Measurements from ENCODE around the gene WNK1. TPM values are rescaled to one million over a fixed set of nuclear protein-coding genes. Genes with fewer than 3 reads are reported as not detected.
"Not testable (repeated sequence)": the region's sequence is repeated elsewhere in the genome, so short reads cannot be mapped to it uniquely, and the experiment has no call there.

The WNK1 gene
- total and polyA plus RNA-seq, 7 experiments from 2014 or later: 22.9 to 200 (median 164) TPM

DNA sequence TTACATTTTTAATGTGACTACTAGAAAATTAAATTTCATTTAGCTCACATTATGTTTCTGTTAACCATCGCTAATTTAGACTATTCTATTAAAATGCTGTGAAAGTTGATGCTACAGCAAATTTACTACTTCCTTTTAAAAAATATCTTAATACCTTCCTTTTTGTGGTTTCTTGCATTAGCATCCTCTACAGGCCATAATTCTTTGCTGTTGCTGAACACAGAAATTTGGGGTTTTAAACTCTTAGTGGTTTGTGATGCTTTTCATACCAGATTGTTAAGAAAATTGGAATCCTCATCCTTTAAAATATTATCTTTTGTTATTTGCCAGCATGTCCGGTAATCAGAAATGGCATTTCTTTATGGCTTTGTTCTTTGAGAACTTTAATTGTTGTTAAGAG lies 18.1 kb downstream of the WNK1 start:
- H3K4me1 Mint-ChIP-seq: peaks cover 51 to 93% (median 77%) of the 10 kb centered on the region in 7 donors
- CTCF ChIA-PET: interaction anchor here (0.6 to 1.0 kb wide), 2 partner anchors 10 to 44 kb away, joined by 3 to 7 read pairs; no protein-coding TSS in a partner anchor
- H3K9me3 ChIP-seq (ENCODE audit: control insufficient read depth in 2 of 3, low read length in 3 of 3): no peaks in the 10 kb centered on the region
- peaks cover 31 to 47% of the 10 kb centered on the region in 2 donors for H3K4me1 ChIP-seq (ENCODE audit: control insufficient read depth in 2 of 2, insufficient read depth in 2 of 2, low read length in 2 of 2)
- POLR2A ChIA-PET: interaction anchor here (1.1 to 1.5 kb wide), 2 partner anchors 11 to 19 kb away, joined by 4 to 8 read pairs; partner anchors contain the start of gene WNK1
- ATAC-seq: no peak
- peaks cover 0 to 10% (median 0%) of the 10 kb centered on the region in 5 donors for H3K36me3 Mint-ChIP-seq
- no peaks in the 10 kb centered on the region for H3K36me3 ChIP-seq (ENCODE audit: control insufficient read depth in 2 of 3, insufficient read depth in 3 of 3, low read length in 3 of 3)
- H3K27ac ChIP-seq (ENCODE audit: low read depth, low read length): no peak overlapping the region
- peak overlapping the region in 1 of 9 donors; percentile 73 for H3K27ac Mint-ChIP-seq
- intact Hi-C loops (cut with micrococcal nuclease): no loop called here
- H3K27me3 ChIP-seq (ENCODE audit: control insufficient read depth in 2 of 2, insufficient read depth in 2 of 2, low read length in 2 of 2): no peaks in the 10 kb centered on the region
- H3K9me3 Mint-ChIP-seq: no peaks in the 10 kb centered on the region
- H3K4me3 Mint-ChIP-seq: peak overlapping the region in 2 of 10 donors; percentile 9 to 45
- no peak for DNase-seq
- no peak overlapping the region for H3K4me3 ChIP-seq (ENCODE audit: low read length)
- H3K27me3 Mint-ChIP-seq: no peaks in the 10 kb centered on the region

DNA sequence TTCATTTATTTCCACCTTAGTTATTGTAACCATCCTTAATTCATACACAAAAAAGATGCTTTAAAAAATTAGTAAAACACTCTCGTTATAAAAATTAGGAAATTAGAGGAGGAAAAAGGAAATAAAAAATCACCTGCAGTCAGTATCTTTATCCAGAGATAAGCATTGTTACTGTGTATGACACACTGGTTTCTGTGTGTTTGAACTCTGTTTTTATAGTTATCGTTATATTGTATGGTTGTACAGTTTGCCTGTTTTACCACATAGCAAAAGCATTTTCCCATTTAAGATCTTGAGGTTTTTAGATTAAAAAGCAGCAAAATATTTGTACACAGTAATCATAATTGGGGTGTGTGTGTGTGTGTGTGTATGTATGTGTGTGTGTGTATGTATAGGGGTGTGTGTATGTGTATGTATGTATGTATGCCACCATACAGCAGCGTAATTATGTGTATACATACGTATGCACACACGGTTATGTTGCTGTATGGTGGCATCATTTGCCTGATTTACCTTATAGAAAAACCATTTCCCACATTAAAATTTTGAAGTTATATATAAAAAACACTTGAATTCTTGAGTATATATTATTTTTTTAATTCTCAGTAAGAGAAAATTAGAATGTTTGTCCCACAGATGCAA lies 19.8 kb downstream of the WNK1 start:
- Histone ChIP-seq H3K4me3 (ENCODE audit: low read length) (no peak overlapping the region), H3K4me1 (ENCODE audit: control insufficient read depth in 2 of 2, insufficient read depth in 2 of 2, low read length in 2 of 2) (peaks cover 38 to 43% of the 10 kb centered on the region in 2 donors), H3K27ac (ENCODE audit: low read depth, low read length) (no peak overlapping the region), H3K9me3 (ENCODE audit: control insufficient read depth in 2 of 3, low read length in 3 of 3) (no peaks in the 10 kb centered on the region), H3K27me3 (ENCODE audit: control insufficient read depth in 2 of 2, insufficient read depth in 2 of 2, low read length in 2 of 2) (no peaks in the 10 kb centered on the region), H3K36me3 (ENCODE audit: control insufficient read depth in 2 of 3, insufficient read depth in 3 of 3, low read length in 3 of 3) (no peaks in the 10 kb centered on the region)
- CTCF ChIA-PET: no interaction called here
- Mint-ChIP-seq H3K36me3 (peaks cover 0 to 15% (median 9%) of the 10 kb centered on the region in 5 donors), H3K4me3 (peak overlapping the region in 3 of 10 donors; percentile 5 to 48 (median 28)), H3K27me3 (no peaks in the 10 kb centered on the region), H3K27ac (peak overlapping the region; percentile 8 to 78 (median 62)), H3K4me1 (peaks cover 45 to 96% (median 87%) of the 10 kb centered on the region in 7 donors), H3K9me3 (peaks cover 0 to 4% (median 0%) of the 10 kb centered on the region in 11 donors)
- intact Hi-C loops (cut with micrococcal nuclease): no loop called here
- ATAC-seq (no peak), DNase-seq (no peak)
- POLR2A ChIA-PET: interaction anchor here (0.6 kb wide), 1 partner anchor 277 kb away, joined by 4 read pairs; no protein-coding TSS in a partner anchor

DNA sequence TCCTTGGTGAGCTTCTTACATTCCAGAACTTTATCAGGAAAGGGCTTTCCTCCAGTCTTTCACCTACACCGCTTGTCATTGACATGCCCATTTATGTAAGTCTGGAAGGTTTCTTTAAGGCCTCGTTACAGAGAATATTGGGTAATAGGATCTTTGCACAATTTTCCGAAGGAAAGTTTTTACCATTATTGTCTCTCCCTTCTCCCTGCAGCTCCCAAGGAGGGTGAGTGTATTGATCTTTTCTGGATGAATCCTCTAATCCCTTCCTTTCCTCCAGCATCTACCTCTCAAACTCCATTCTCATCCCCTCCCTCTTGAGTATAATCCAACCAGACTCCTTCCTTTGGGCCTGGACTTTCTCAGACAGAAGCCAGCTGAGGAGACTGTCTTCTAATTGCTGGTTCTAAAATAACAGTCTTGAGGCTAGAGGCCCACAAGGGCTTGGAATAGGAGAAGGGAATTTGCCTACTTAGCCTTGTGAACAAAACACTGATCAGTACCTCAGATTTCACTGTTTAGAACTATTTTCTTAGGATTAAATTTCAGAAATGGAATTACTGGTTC lies 21.8 kb downstream of the WNK1 start:
- ChIA-PET POLR2A (interaction anchor here (0.6 to 1.5 kb wide), 3 partner anchors 14 to 28 kb away, joined by 3 to 5 read pairs (median 4); partner anchors contain the start of gene WNK1), CTCF (no interaction called here)
- Histone ChIP-seq H3K27me3 (ENCODE audit: control insufficient read depth in 2 of 2, insufficient read depth in 2 of 2, low read length in 2 of 2) (no peaks in the 10 kb centered on the region), H3K4me3 (ENCODE audit: low read length) (no peak overlapping the region), H3K9me3 (ENCODE audit: control insufficient read depth in 2 of 3, low read length in 3 of 3) (no peaks in the 10 kb centered on the region), H3K27ac (ENCODE audit: low read depth, low read length) (peak overlapping the region; percentile 11), H3K36me3 (ENCODE audit: control insufficient read depth in 2 of 3, insufficient read depth in 3 of 3, low read length in 3 of 3) (no peaks in the 10 kb centered on the region), H3K4me1 (ENCODE audit: control insufficient read depth in 2 of 2, insufficient read depth in 2 of 2, low read length in 2 of 2) (peaks cover 39 to 53% of the 10 kb centered on the region in 2 donors)
- Mint-ChIP-seq H3K4me1 (peaks cover 38 to 96% (median 91%) of the 10 kb centered on the region in 7 donors), H3K27ac (peak overlapping the region in 8 of 9 donors; percentile 60 to 88 (median 74)), H3K27me3 (no peaks in the 10 kb centered on the region), H3K9me3 (peaks cover 0 to 4% (median 0%) of the 10 kb centered on the region in 11 donors), H3K36me3 (peaks cover 0 to 12% (median 9%) of the 10 kb centered on the region in 5 donors), H3K4me3 (peak overlapping the region in 9 of 10 donors; percentile 14 to 63 (median 34))
- DNase-seq: no peak
- no peak for ATAC-seq
- intact Hi-C loops (cut with micrococcal nuclease): loop anchor here in 1 of 2 donors (2.0 kb wide), 1 partner anchor 17 kb away; no protein-coding TSS in a partner anchor

DNA sequence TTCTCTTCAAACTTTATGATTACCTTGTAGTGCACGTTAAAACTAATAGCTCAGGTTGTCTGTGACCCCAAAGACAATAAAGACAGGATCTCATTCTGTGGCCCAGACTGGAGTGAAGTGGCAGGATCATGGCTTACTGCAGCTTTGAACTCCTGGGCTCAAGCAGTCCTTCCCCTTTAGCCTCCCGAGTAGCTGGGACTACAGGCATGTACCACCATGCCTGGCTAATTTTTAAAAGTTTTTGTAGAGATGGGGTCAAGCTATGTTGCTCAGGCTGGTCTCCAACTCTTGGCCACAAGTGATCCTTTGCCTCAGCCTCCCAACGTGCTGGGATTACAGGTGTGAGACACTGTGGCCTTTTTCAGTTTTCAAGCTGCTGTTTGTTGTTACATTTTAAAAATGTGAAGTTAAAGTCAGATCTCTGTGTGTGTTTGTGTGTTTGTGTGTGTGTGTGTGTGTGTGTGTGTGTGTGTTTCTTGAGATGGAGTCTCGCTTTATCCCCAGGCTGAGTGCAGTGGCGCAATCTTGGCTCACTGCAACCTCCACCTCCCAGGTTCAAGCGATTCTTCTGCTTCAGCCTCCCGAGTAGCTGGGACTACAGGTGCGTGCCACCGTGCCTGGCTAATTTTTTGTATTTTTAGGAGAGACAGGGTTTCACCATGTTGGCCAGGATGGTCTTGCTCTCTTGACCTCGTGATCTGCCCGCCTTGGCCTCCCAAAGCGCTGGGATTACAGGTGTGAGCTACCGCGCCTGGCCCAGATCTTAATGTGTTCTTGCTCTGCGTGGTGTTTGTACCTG lies 23.8 kb downstream of the WNK1 start:
- H3K4me3 ChIP-seq (ENCODE audit: low read length): not testable (repeated sequence)
- H3K4me3 Mint-ChIP-seq: peak overlapping the region in 6 of 10 donors; percentile 3 to 63 (median 42)

DNA sequence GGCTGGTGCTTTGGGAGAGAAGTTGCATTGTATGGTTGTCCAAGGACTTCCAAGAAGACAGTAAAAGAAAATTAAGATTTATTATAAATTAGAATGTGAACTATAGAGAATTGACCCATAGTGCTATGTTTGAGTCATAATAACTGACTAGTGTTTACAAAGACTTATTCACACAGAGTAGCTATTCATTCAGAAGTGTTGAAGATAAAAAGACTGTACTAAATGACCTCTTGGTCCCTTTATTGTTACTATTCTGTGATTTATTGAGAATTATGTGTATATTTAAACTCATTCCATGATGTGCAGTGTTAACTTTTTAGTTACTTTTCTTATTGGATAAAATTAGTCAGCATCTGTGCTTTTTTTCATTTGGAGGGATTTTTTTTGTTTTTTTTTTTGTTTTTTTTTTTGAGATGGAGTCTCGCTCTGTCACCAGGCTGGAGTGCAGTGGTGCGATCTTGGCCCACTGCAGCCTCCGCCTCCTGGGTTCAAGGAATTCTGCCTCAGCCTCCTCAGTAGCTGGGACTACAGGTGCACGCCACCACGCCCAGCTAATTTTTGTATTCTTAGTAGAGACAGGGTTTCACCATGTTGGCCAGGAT lies 24.5 kb downstream of the WNK1 start:
- H3K9me3 Mint-ChIP-seq; H3K27me3 Mint-ChIP-seq; H3K27me3 ChIP-seq (ENCODE audit: control insufficient read depth in 2 of 2, insufficient read depth in 2 of 2, low read length in 2 of 2); H3K4me3 ChIP-seq (ENCODE audit: low read length); H3K9me3 ChIP-seq (ENCODE audit: control insufficient read depth in 2 of 3, low read length in 3 of 3); H3K36me3 Mint-ChIP-seq; DNase-seq; H3K36me3 ChIP-seq (ENCODE audit: control insufficient read depth in 2 of 3, insufficient read depth in 3 of 3, low read length in 3 of 3); ATAC-seq; H3K27ac ChIP-seq (ENCODE audit: low read depth, low read length): not testable (repeated sequence)
- H3K27ac Mint-ChIP-seq: peak overlapping the region in 8 of 9 donors; percentile 56 to 88 (median 80)
- H3K4me1 ChIP-seq (ENCODE audit: control insufficient read depth in 2 of 2, insufficient read depth in 2 of 2, low read length in 2 of 2): peaks cover 29 to 55% of the 10 kb centered on the region in 2 donors
- intact Hi-C loops (cut with micrococcal nuclease): loop anchor here (5.0 kb wide), 1 partner anchor 35 kb away; no protein-coding TSS in a partner anchor
- H3K4me3 Mint-ChIP-seq: peak overlapping the region in 9 of 10 donors; percentile 23 to 58 (median 50)
- POLR2A ChIA-PET: interaction anchor here (1.1 kb wide), 1 partner anchor 92 kb away, joined by 3 read pairs; no protein-coding TSS in a partner anchor
- CTCF ChIA-PET: interaction anchor here (0.8 to 2.1 kb wide), 5 partner anchors 16 to 201 kb away, joined by 3 to 7 read pairs (median 4); no protein-coding TSS in a partner anchor
- H3K4me1 Mint-ChIP-seq: peaks cover 49 to 100% (median 94%) of the 10 kb centered on the region in 7 donors

More for the DNA sequence above, 23.8 kb downstream of the WNK1 start:
- H3K36me3 Mint-ChIP-seq; H3K27me3 ChIP-seq (ENCODE audit: control insufficient read depth in 2 of 2, insufficient read depth in 2 of 2, low read length in 2 of 2); ATAC-seq; H3K9me3 Mint-ChIP-seq; DNase-seq; H3K9me3 ChIP-seq (ENCODE audit: control insufficient read depth in 2 of 3, low read length in 3 of 3); H3K36me3 ChIP-seq (ENCODE audit: control insufficient read depth in 2 of 3, insufficient read depth in 3 of 3, low read length in 3 of 3); H3K27me3 Mint-ChIP-seq; H3K27ac ChIP-seq (ENCODE audit: low read depth, low read length): not testable (repeated sequence)
- H3K4me1 ChIP-seq (ENCODE audit: control insufficient read depth in 2 of 2, insufficient read depth in 2 of 2, low read length in 2 of 2): peaks cover 36 to 56% of the 10 kb centered on the region in 2 donors
- H3K27ac Mint-ChIP-seq: peak overlapping the region in 8 of 9 donors; percentile 56 to 88 (median 84)
- ChIA-PET POLR2A (interaction anchor here (0.6 to 0.9 kb wide), 3 partner anchors 16 to 91 kb away, joined by 3 read pairs; no protein-coding TSS in a partner anchor), CTCF (interaction anchor here (1.2 to 2.1 kb wide), 3 partner anchors 16 to 40 kb away, joined by 5 to 7 read pairs (median 7); no protein-coding TSS in a partner anchor)
- intact Hi-C loops (cut with micrococcal nuclease): loop anchor here (2.0 to 5.0 kb wide), 2 partner anchors 15 to 36 kb away; no protein-coding TSS in a partner anchor
- peaks cover 43 to 97% (median 93%) of the 10 kb centered on the region in 7 donors for H3K4me1 Mint-ChIP-seq
